MM.1S (cell line): Measurements from ENCODE around the gene USB1.

Source experiments
- DNase-seq: peaks from one replicate; pipeline ENCODE4 v3.0.0-alpha.2; 2015
- H2AFZ ChIP-seq: fragments of 300-600 bp; sonication (generic); 2 replicates; pipeline ENCODE4 v1.6.0; 2016; ENCODE audit warnings: antibody characterized with exemption, low read length
- H3F3A ChIP-seq: fragments of 300-600 bp; sonication (generic); 2 replicates; pipeline ENCODE4 v1.6.1; 2016; ENCODE audit warnings: mild to moderate bottlenecking, antibody characterized with exemption, low read length, moderate library complexity, mixed read lengths; ENCODE audit not compliant: insufficient read depth
- H3K27ac ChIP-seq: fragments of 300-600 bp; sonication (generic); 2 replicates; pipeline ENCODE4 v1.5.1; 2016; ENCODE audit warnings: mild to moderate bottlenecking, low read length
- H3K27me3 ChIP-seq: fragments of 300-600 bp; sonication (generic); replicated peaks from 2 replicates; pipeline ENCODE4 v1.6.0; 2016; ENCODE audit warnings: low read length; ENCODE audit not compliant: insufficient read depth
- H3K36me3 ChIP-seq: fragments of 300-600 bp; sonication (generic); replicated peaks from 2 replicates; pipeline ENCODE4 v1.6.1; 2016; ENCODE audit warnings: mild to moderate bottlenecking, low read length, mixed read lengths; ENCODE audit not compliant: insufficient read depth
- H3K4me1 ChIP-seq: fragments of 300-600 bp; sonication (generic); 2 replicates; pipeline ENCODE4 v1.6.1; 2016; ENCODE audit warnings: low read length, mixed read lengths
- H3K4me2 ChIP-seq: fragments of 300-600 bp; sonication (generic); 2 replicates; pipeline ENCODE4 v1.6.0; 2016; ENCODE audit warnings: low read depth, low read length
- H3K4me3 ChIP-seq: fragments of 300-600 bp; sonication (generic); 2 replicates; pipeline ENCODE4 v1.5.1; 2016; ENCODE audit warnings: low read length, mixed read lengths
- H3K79me2 ChIP-seq: fragments of 300-600 bp; sonication (generic); 2 replicates; pipeline ENCODE4 v1.6.1; 2016; ENCODE audit warnings: mixed run types, low read length, mixed read lengths
- H3K9ac ChIP-seq: fragments of 300-600 bp; sonication (generic); 2 replicates; pipeline ENCODE4 v1.6.1; 2016; ENCODE audit warnings: low read length, mixed read lengths
- H3K9me2 ChIP-seq: fragments of 300-600 bp; sonication (generic); replicated peaks from 2 replicates; pipeline ENCODE4 v1.6.1; 2016; ENCODE audit warnings: mild to moderate bottlenecking, low read length, mixed read lengths; ENCODE audit not compliant: insufficient read depth
- H3K9me3 ChIP-seq: fragments of 300-600 bp; sonication (generic); replicated peaks from 2 replicates; pipeline ENCODE4 v1.6.1; 2016; ENCODE audit warnings: mild to moderate bottlenecking, low read length, mixed read lengths; ENCODE audit not compliant: insufficient read depth
- H4K20me1 ChIP-seq: fragments of 300-600 bp; sonication (generic); 2 replicates; pipeline ENCODE4 v1.6.1; 2016; ENCODE audit warnings: mild to moderate bottlenecking, low read length, moderate library complexity, mixed read lengths; ENCODE audit not compliant: insufficient read depth
- EZH2 ChIP-seq: fragments of 300-600 bp; sonication (generic); optimal IDR thresholded peaks from 2 replicates; pipeline ENCODE3; 2017; ENCODE audit warnings: low read depth, mild to moderate bottlenecking, antibody characterized with exemption, low read length, mixed read lengths
- EZH2phosphoT487 ChIP-seq: fragments of 300-600 bp; sonication (generic); IDR thresholded peaks from 2 replicates; pipeline ENCODE4 v1.6.1; 2018; ENCODE audit warnings: antibody characterized with exemption, low read length
- TF ChIP-seq, protein P1 (sequence below): fragments of 300-600 bp; sonication (generic); IDR thresholded peaks from 2 replicates; pipeline ENCODE4 v1.5.1; 2016; ENCODE audit warnings: antibody characterized with exemption, low read length, mixed read lengths

Gene USB1

DNA sequence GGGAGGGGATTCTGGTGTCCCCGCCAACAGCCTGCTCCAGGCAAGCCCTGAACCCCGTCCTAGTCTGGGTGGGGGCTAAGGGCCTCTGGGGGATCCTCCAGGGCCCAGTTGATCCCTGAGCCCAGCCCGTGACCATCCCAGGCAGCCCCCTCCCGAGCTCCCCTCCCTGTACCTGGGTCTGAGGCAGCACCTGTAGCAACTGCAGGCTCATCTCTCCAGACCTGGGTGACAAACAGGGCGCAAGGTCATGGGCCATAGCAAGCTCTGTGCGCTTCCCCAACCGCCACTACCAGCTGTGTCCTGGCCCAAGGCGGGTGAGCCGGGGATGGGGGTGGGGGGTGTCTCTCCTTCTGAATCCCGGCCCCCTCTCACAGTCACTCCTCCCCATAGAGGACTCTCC, 40.9 kb upstream of the USB1 start:
- H3K36me3 ChIP-seq: no peaks in the 10 kb centered on the region
- H2AFZ ChIP-seq: no peak overlapping the region
- TF ChIP-seq, protein P1, sequence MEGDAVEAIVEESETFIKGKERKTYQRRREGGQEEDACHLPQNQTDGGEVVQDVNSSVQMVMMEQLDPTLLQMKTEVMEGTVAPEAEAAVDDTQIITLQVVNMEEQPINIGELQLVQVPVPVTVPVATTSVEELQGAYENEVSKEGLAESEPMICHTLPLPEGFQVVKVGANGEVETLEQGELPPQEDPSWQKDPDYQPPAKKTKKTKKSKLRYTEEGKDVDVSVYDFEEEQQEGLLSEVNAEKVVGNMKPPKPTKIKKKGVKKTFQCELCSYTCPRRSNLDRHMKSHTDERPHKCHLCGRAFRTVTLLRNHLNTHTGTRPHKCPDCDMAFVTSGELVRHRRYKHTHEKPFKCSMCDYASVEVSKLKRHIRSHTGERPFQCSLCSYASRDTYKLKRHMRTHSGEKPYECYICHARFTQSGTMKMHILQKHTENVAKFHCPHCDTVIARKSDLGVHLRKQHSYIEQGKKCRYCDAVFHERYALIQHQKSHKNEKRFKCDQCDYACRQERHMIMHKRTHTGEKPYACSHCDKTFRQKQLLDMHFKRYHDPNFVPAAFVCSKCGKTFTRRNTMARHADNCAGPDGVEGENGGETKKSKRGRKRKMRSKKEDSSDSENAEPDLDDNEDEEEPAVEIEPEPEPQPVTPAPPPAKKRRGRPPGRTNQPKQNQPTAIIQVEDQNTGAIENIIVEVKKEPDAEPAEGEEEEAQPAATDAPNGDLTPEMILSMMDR: no peak
- TF ChIP-seq EZH2phosphoT487 (no peak), EZH2 (no peak)
- H4K20me1 ChIP-seq: no peaks in the 10 kb centered on the region
- DNase-seq: no peak
- H3K27me3 ChIP-seq: no peaks in the 10 kb centered on the region
- H3K4me1 ChIP-seq: 0 out of 2 replicates have a peak, but pooled peaks cover 4% of the 10 kb centered on the region
- no peak overlapping the region for H3K9ac ChIP-seq
- H3K4me3 ChIP-seq: no peak overlapping the region
- H3K9me2 ChIP-seq: no peaks in the 10 kb centered on the region
- H3K9me3 ChIP-seq: no peaks in the 10 kb centered on the region
- H3K79me2 ChIP-seq: no peaks in the 10 kb centered on the region
- H3K27ac ChIP-seq: no peak overlapping the region
- H3F3A ChIP-seq: no peaks in the 10 kb centered on the region
- no peak overlapping the region for H3K4me2 ChIP-seq

DNA sequence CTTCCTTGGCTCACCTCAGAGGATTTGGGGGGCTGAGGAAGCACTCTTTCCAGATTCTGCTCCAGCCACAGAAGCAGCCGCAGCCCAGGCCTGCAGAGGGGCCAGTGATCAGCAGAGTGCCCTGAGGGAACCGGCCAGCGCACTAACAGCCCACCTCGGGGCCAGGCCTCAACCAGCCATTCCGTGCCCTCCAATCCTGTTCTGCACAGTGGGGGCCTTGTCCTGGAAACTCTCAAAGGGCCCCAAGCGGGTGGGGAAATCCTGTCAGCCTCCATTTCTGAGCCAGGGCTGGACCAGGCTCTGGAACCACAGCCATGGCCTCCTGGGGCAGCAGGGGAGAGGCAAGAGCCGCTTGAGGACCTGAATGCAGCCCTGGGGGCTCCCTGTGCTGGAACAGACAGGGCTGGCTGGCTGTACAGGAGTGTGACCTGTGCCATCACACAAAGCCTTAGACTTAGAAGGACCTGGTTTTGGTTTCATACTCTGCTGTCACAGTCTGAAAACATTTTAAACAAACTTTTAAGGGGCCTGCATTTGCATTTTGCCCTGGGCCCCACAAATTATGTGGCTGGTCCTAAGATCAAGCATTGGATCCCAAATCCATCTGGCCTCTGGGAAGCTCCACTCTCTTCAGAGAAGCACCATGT, 40.3 kb upstream of the USB1 start:
- Histone ChIP-seq H3K27me3 (no peaks in the 10 kb centered on the region), H3K4me2 (no peak overlapping the region)
- no peak for DNase-seq

DNA sequence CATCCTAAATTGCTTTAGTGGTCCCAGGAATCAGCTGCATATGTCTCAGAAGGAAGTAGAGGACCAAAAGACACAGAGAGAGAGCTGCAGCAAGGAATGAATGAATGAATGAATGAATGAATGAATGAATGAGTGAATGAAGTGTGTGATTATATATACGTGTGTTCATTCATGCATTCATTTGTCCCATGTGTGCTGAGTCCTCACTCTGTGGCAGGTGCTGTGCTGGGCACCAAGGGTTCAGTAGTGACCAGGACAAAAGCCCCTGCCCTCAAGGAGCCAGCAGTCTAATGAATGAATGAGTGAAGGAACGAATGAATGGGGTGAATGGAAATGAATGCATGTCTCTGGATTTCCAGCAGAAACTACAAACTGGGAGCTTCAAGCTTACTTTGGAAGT, 39.7 kb upstream of the USB1 start:
- Histone ChIP-seq H3K9me3 (no peaks in the 10 kb centered on the region), H3K4me2 (no peak overlapping the region), H3K79me2 (no peaks in the 10 kb centered on the region), H3K4me1 (0 out of 2 replicates have a peak, but pooled peaks cover 4% of the 10 kb centered on the region), H3K27me3 (no peaks in the 10 kb centered on the region), H3K27ac (no peak overlapping the region), H2AFZ (no peak overlapping the region), H3K36me3 (no peaks in the 10 kb centered on the region), H3F3A (no peaks in the 10 kb centered on the region), H4K20me1 (no peaks in the 10 kb centered on the region), H3K9me2 (no peaks in the 10 kb centered on the region), H3K4me3 (no peak overlapping the region), H3K9ac (no peak overlapping the region)
- TF ChIP-seq, protein P1: no peak
- no peak for TF ChIP-seq EZH2
- TF ChIP-seq EZH2phosphoT487: no peak
- DNase-seq: no peak

More for the DNA sequence above, 40.3 kb upstream of the USB1 start:
- Histone ChIP-seq H3K4me3 (no peak overlapping the region), H3K9me3 (no peaks in the 10 kb centered on the region), H3F3A (no peaks in the 10 kb centered on the region), H4K20me1 (no peaks in the 10 kb centered on the region), H3K79me2 (no peaks in the 10 kb centered on the region), H3K4me1 (0 out of 2 replicates have a peak, but pooled peaks cover 4% of the 10 kb centered on the region), H3K9ac (no peak overlapping the region), H3K36me3 (no peaks in the 10 kb centered on the region), H2AFZ (no peak overlapping the region), H3K27ac (no peak overlapping the region), H3K9me2 (no peaks in the 10 kb centered on the region)
- TF ChIP-seq EZH2 (no peak), EZH2phosphoT487 (no peak)
- TF ChIP-seq, protein P1: no peak
